Body of pancreas (tissue), 4 donors: ENCODE results near the gene CLIC3. TPM values are rescaled to one million over a fixed set of nuclear protein-coding genes. Genes with fewer than 3 reads are reported as not detected.

Experiments
- ATAC-seq: fragments of 150-250 bp; one replicate; pipeline ENCODE4 v1.9.1; 2016
- DNase-seq, 4 donors: peaks; one replicate each; pipeline ENCODE4 v3.0.0-alpha.2; 2019
- H3K27ac ChIP-seq, 4 donors: fragments of 200-600 bp; sonication (generic); 1 replicate in 3 of 4; 2 replicates in 1 of 4; pipeline versions ENCODE4 v1.5.1 to v1.6.1; 2016 to 2019; ENCODE audit warnings: mild to moderate bottlenecking in 1 of 4, mixed read lengths in 1 of 4, moderate library complexity in 1 of 4
- H3K27me3 ChIP-seq, 2 donors: fragments of 200-600 bp; sonication (generic); one replicate each; pipeline ENCODE4 v1.6.0; 2016; ENCODE audit warnings: mild to moderate bottlenecking in 1 of 2
- H3K36me3 ChIP-seq, 2 donors: fragments of 200-600 bp; sonication (generic); replicated peaks in 1 of 2; 2 replicates each; pipeline ENCODE4 v1.5.1; 2016; ENCODE audit warnings: low read depth in 2 of 2; ENCODE audit not compliant: insufficient read depth in 1 of 2
- H3K4me1 ChIP-seq: fragments of 200-600 bp; sonication (generic); one replicate; pipeline ENCODE4 v1.6.0; 2016
- H3K4me3 ChIP-seq, 2 donors: fragments of 200-600 bp; sonication (generic); 1 replicate in 1 of 2; 2 replicates in 1 of 2; pipeline ENCODE4 v1.5.1; 2016 to 2019
- H3K9me3 ChIP-seq, 3 donors: fragments of 200-600 bp; sonication (generic); 1 replicate in 2 of 3; 2 replicates in 1 of 3; pipeline ENCODE4 v1.5.1; 2016
- CTCF ChIP-seq, 7 experiments: fragments of 450-650 bp in 4 of 7; fragments of 200-600 bp in 3 of 7; sonication (generic) in 3 of 7; IDR thresholded peaks; one replicate each; pipeline ENCODE4 v1.5.1; 2016 to 2019; ENCODE audit warnings: antibody characterized with exemption in 7 of 7
- POLR2A ChIP-seq, 3 donors: fragments of 450-650 bp; IDR thresholded peaks; one replicate each; pipeline ENCODE4 v1.6.1; 2016; ENCODE audit warnings: antibody characterized with exemption in 3 of 3, mild to moderate bottlenecking in 2 of 3
- WGBS, 2 donors: methylation state at CpG; one replicate each; pipeline ENCODE4 v1.1.5; 2017; 5-methylcytosine and 5-hydroxymethylcytosine counted together
- intact Hi-C: fragments of 100-400 bp; cut with DNase I; formaldehyde crosslinking; loops from one replicate; pipeline ENCODE4 v1.15.1; 2023
- total RNA-seq, 2 donors: library from RNA; depleted of rRNA; stranded (reverse); fragments of >200 nt; gene quantifications; one replicate each; pipeline ENCODE4 v1.1.0, GENCODE V29; 2016

Gene CLIC3
- total RNA-seq, 2 donors from 2014 or later: 2.0 TPM; not detected in 1

- intact Hi-C loops: no loop called here
- H3K4me1 ChIP-seq: peaks cover 35% of the 10 kb centered on the region
Measured at GRCh38 chr9:136992819-136993369, 3.5 kb downstream of the CLIC3 start.

DNA sequence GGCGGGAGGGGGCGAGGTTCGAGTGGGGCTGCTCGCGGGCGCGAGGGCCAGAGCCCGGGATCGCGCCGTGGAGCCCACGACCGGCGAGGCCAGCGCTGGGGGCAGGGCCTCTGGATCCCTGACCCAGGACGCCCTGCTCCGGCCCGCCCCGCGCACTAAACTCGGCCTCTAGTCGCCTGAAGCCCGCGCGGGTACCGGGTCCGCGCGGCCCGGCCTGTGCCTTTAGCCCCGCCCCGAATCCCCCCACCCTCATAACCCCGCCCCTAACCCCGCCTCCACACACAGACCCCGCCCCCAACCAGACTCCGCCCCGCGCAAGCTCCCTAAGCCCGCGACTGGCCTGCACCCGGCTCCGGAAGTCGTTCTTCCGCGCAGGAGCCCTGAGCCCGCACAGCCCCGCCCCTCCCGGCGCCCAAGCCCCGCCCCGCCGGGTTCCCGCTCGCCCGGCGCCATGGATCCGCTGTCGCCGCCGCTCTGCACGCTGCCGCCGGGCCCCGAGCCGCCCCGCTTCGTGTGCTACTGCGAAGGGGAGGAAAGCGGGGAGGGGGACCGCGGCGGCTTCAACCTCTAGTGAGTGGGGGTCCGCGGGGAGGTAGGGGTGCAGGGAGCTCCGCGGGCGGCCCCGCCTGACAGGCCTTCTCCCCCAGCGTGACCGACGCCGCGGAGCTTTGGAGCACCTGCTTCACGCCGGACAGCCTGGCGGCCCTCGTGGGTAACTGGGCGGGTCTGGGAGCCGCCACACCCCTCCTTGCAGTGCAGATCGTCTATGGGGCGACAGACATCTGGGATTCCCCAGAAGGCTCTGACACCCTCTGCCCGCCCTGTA lies 4.2 kb downstream of the CLIC3 start, which contains the start of gene PAXX:
Gene PAXX (plus strand): TSS at position 430 of the 826 bp plus-strand sequence. CDS start 22 bp downstream, at position 452.
- TF ChIP-seq CTCF (IDR thresholded peaks at IDR 0.05) (peak in 2 of 7 experiments; percentile 5 to 6), POLR2A (IDR thresholded peaks at IDR 0.05) (peak in 1 of 3 donors; percentile 41)
- no peaks in the 10 kb centered on the region for H3K9me3 ChIP-seq
- peak within 1 kb of the TSS; percentile 54 to 82 for H3K4me3 ChIP-seq
- no peaks in the 10 kb centered on the region for H3K36me3 ChIP-seq
- ATAC-seq (peak; percentile 96), DNase-seq (peak; percentile 95 to 96 (median 95))
- H3K27me3 ChIP-seq: no peaks in the 10 kb centered on the region
- 0 to 2% methylated on average over 12 to 49 of the region's 92 CpGs for WGBS, 2 donors
- intact Hi-C loops: no loop called here
- H3K4me1 ChIP-seq: peaks cover 35% of the 10 kb centered on the region
- peak within 1 kb of the TSS; percentile 54 to 86 (median 66) for H3K27ac ChIP-seq

More at GRCh38 chr9:136992819-136993369, 3.5 kb downstream of the CLIC3 start:
- TF ChIP-seq POLR2A (IDR thresholded peaks at IDR 0.05) (no peak), CTCF (IDR thresholded peaks at IDR 0.05) (no peak)
- H3K9me3 ChIP-seq: no peaks in the 10 kb centered on the region
- ATAC-seq (no peak), DNase-seq (no peak)
- H3K4me3 ChIP-seq: peak overlapping the region; percentile 54 to 82
- peak overlapping the region in 3 of 4 donors; percentile 54 to 86 (median 78) for H3K27ac ChIP-seq
- 31 to 76% methylated on average over 3 to 18 of the region's 18 CpGs for WGBS, 2 donors
- no peaks in the 10 kb centered on the region for H3K27me3 ChIP-seq
- no peaks in the 10 kb centered on the region for H3K36me3 ChIP-seq

DNA sequence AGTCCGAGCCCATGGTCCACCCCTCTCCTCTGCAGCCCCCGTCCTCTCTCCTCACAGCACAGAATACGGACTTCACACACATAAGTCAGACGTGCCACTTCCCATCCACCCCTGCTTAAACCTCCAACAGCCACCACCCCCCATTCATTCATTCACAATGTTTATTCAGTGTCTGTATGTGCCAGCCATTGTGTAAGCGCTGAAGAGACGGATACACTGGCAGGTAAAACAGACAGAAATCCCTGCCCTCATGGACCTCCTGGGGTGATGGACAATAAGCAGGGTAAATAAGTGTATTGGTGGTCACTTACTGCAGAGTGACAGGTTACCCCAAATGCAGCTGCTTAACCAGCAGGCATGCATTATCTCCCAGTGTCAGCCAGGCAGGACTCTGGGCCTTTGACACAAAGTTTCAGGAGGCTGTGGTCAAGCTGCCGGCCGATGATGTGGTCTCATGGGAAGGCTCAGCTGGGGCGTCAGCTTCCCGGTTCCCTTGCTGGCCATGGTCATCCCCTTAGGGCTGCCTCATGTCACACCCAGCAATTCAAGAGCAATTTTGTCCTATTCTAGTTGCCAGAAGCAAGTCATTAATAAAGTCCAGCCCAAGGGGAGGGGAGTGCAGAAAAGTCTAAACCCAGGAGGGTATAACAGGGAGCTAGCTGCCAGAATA lies 6.0 kb downstream of the CLIC3 start:
- intact Hi-C loops: no loop called here
- Histone ChIP-seq H3K4me1 (peaks cover 22% of the 10 kb centered on the region), H3K36me3 (no peaks in the 10 kb centered on the region), H3K4me3 (no peak overlapping the region), H3K27me3 (no peaks in the 10 kb centered on the region), H3K27ac (peak overlapping the region in 1 of 4 donors; percentile 78), H3K9me3 (no peaks in the 10 kb centered on the region)
- 76 to 85% methylated on average over 8 to 10 of the region's 10 CpGs for WGBS, 2 donors
- ATAC-seq: no peak
- TF ChIP-seq POLR2A (IDR thresholded peaks at IDR 0.05): no peak
- TF ChIP-seq CTCF (IDR thresholded peaks at IDR 0.05): no peak
- no peak for DNase-seq

DNA sequence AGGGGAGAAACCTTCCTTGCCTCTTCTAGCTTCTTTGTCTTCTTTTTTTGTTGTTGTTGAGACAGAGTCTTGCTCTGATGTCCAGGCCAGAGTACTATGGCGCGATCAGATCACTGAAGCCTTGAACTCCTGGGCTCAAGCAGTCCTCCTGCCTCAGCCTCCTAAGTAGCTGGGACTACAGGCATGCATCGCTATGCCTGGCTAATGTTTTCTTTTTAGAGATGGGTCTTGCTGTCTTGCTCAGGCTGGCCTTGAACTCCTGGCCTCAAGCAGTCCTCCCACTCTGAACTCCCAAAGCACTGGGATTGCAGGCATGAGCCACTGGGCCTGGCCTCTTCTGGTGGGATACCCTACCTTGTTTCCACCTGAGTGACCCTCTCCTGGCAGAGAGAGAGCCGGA lies 7.5 kb downstream of the CLIC3 start:
- H3K4me1 ChIP-seq: peaks cover 24% of the 10 kb centered on the region
- 91 to 97% methylated on average over 4 of the region's 4 CpGs for WGBS, 2 donors
- H3K27me3 ChIP-seq: peaks cover 0 to 5% of the 10 kb centered on the region in 2 donors
- TF ChIP-seq CTCF (IDR thresholded peaks at IDR 0.05) (no peak), POLR2A (IDR thresholded peaks at IDR 0.05) (no peak)
- DNase-seq (no peak), ATAC-seq (no peak)
- no peaks in the 10 kb centered on the region for H3K36me3 ChIP-seq
- H3K4me3 ChIP-seq: no peak overlapping the region
- intact Hi-C loops: no loop called here
- no peaks in the 10 kb centered on the region for H3K9me3 ChIP-seq
- no peak overlapping the region for H3K27ac ChIP-seq
